Activated T-helper 9 cell treated with anti-CD3 and anti-CD28 coated beads, Interleukin-2, amount 50 U/mL, for 16 hours (primary cell): ENCODE data around the gene CD160.
"Not testable (repeated sequence)": the region's sequence is repeated elsewhere in the genome, so short reads cannot be mapped to it uniquely, and the experiment has no call there.

ENCODE experiments used
- DNase-seq: peaks from one replicate; pipeline ENCODE4 v3.0.0-alpha.2; 2020; ENCODE audit warnings: low read depth

CD160 gene

DNA sequence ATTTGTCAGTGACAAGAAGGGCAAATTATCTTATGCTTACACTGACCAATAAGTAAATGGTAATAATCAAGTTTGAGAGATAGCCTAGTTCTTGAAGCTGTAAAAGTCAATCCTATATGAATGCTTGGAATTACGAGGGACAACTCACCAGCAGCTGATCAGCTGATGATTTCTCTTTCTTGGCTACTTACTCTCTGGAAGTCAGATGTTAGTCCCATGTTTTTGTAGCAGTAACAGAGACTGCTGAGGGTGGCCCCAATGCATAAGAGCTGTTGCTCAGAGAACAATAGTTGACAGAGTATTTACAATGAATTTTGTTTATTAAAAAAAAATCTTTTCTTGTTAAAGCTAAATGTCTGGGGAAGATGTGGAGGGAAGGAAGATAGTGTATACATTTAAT is 39.3 kb downstream of the CD160 start:
- no peak for DNase-seq

DNA sequence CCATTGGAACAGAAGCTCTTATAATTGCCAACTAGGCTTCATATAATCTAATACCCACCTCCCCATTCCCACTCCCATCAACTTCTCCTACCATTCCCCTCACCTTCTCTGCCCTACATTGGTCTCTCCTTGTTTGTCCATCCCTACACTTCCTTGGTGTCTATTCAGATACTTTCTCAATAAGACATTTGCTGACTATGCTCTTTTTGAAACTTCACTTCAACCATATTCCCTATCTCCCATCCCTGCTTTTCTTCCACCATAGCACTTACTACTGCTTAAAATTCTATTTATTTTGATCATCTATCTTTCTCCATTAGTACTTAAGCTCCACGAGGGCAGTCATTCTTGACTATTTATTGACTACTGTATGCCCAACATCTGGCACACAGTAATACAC is 40.4 kb downstream of the CD160 start:
- no peak for DNase-seq

DNA sequence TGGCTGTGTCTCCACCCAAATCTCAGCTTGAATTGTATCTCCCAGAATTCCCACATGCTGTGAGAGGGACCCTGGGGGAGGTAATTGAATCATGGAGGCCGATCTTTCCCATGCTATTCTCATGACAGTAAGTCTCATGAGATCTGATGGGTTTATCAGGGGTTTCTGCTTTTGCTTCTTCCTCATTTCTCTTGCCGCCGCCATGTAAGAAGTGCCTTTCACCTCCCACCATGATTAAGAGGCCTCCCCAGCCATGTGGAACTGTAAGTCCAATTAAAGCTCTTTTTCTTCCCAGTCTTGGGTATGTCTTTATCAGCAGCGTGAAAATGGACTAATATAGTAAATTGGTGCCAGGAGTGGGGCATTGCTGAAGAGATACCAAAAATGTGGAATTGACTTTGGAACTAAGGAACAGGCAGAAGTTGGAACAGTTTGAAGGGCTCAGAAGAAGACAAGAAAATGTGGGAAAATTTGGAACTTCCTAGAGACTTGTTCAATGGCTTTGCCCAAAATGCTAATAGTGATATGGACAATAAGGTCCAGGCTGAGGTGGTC is 41.2 kb downstream of the CD160 start:
- DNase-seq, result not testable (repeated sequence)

DNA sequence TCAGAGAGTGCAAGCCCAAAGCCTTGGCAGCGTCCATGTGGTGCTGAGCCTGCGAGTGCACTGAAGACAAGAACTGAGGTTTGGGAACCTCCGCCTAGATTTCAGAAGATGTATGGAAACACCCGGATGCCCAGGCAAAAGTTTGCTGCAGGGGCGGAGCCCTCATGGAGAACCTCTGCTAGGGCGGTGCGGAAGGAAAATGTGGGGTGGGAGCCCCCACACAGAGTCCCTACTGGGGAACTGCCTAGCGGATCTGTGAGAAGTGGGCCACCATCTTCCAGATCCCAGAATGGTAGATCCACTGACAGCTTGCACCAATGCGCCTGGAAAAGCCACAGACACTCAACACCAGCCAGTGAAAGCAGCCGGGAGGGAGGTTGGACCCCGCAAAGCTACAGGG is 42.2 kb downstream of the CD160 start:
- DNase-seq, result not testable (repeated sequence)

DNA sequence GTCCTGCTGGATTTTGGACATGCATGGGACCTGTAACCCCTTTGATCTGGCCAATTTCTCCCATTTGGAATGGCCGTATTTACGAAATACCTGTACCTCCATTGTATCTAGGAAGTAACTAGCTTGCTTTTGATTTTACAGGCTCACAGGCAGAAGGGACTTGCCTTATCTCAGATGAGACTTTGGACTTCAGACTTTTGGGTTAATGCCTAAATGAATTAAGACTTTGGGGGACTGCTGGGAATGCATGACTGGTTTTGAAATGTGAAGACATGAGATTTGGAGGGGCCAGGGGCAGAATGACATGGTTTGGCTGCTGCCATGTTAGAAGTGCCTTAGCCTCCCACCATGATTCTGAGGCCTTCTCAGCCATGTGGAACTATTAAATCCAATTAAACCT is 42.7 kb downstream of the CD160 start:
- not testable (repeated sequence) for DNase-seq

DNA sequence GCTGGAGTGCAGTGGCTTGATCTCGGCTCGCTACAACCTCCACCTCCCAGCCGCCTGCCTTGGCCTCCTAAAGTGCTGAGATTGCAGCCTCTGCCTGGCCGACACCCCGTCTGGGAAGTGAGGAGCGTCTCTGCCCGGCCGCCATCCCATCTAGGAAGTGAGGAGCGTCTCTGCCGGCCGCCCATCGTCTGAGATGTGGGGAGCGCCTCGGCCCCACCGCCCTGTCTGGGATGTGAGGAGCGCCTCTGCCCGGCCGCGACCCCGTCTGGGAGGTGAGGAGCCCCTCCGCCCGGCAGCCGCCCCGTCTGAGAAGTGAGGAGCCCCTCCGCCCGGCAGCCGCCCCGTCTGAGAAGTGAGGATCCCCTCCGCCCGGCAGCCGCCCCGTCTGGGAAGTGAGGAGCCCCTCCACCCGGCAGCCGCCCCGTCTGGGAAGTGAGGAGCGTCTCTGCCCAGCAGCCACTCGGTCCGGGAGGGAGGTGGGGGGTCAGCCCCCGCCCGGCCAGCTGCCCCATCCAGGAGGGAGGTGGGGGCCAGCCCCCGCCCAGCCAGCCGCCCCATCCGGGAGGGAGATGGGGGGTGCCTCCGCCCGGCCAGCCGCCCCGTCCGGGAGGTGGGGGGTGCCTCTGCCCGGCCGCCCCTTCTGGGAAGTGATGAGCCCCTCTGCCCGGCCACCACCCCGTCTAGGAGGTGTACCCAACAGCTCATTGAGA is 45.1 kb downstream of the CD160 start:
- not testable (repeated sequence) for DNase-seq

DNA sequence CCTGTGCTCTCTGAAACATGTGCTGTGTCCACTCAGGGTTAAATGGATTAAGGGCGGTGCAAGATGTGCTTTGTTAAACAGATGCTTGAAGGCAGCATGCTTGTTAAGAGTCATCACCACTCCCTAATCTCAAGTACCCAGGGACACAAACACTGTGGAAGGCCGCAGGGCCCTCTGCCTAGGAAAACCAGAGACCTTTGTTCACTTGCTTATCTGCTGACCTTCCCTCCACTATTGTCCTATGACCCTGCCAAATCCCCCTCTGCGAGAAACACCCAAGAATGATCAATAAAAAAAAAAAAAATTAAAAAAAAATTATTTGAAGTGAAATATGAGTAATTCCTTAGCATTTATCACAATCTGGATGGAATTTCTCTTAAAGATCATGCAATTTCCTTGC is 45.8 kb downstream of the CD160 start:
- DNase-seq, result not testable (repeated sequence)

DNA sequence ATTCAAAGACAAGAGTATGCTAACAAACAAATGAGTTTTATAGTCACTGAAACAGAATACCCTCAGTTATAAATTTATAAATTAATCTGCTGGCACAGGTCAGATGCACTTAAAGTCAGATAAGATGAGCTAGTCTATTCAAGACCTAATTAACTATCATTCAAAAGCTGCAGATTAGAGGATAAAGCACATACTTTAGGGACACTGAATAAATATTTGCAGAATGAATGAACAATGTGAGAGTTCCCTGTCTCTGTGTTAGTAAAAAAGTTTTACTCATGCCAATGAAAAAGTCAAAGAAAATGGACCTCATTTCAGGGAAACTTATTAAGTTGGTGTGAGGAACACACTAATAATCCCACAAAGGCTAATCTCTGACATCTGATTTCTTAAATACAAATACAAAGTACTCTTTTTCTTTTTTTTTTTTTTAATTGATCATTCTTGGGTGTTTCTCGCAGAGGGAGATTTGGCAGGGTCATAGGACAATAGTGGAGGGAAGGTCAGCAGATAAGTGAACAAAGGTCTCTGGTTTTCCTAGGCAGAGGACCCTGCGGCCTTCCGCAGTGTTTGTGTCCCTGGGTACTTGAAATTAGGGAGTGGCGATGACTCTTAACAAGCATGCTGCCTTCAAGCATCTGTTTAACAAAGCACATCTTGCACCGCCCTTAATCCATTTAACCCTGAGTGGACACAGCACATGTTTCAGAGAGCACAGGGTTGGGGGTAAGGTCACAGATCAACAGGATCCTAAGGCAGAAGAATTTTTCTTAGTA is 46.5 kb downstream of the CD160 start:
- DNase-seq, result not testable (repeated sequence)

DNA sequence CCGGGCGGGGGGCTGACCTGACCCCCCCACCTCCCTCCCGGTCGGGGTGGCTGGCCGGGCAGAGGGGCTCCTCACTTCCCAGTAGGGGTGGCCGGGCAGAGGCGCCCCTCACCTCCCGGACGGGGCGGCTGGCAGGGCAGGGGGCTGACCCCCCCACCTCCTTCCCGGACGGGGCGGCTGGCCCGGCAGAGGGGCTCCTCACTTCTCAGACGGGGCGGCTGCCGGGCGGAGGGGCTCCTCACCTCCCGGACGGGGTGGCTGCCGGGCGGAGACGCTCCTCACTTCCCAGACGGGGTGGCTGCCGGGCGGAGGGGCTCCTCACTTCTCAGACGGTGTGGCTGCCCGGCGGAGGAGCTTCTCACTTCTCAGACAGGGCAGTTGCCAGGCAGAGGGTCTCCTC is 47.6 kb downstream of the CD160 start:
- DNase-seq, result not testable (repeated sequence)

DNA sequence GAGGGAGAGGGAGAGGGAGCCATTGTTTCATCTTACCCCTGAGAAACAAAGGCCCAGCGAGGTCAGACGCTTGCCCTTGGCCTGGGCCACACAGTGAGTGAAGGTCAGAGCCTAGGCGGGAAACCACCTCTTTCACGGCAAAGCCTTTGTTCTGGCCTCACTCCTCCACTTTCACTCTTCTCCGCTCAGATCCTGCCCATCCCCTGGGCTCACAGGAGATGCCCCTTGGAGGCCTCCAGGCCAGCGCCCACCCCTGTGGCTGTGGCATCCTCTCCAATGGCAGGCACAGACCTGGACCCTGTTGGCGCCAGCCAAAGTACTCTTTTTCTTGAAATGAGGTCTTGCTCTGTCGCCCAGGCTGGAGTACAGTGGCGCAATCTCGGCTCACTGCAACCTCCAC is 48.7 kb downstream of the CD160 start:
- DNase-seq, result not testable (repeated sequence)

DNA sequence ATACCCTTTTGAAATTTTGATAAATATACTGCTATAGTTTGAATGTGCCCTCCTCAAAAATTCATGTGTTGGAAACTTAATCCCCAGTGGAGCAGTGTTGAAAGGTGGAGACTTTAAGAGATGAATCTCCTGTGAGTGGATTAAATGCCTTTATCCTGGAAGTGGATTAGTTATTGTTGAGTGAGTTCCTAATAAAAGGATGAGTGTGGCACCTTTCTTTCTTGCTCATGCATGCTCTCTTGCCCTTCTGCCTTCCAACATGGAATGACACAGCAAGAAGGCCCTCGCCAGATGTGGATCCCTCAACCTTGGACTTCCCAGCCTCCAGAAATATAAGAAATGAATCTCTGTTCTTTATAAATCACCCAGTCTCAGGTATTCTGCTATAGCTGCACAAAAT is 51.8 kb downstream of the CD160 start:
- no peak for DNase-seq

DNA sequence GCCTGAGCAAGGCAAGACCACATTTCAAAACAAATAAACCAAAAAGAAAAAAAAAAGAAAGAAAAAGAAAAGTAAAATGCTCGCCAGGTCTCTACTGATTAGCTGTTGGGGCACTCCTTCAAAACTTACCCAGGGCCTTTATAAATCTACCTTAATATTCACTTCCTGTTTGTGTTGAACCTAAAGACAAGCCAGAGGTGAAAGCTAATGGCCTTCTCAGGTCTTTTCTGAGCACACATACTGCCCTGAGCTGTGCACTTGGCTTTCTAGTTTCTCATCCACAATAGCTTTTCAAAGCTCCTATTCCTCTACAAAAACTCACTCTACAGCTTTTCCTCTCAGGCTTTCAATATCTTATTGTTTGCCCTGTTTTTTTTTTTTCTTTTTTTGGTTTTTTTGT is 54.1 kb downstream of the CD160 start:
- no peak for DNase-seq

DNA sequence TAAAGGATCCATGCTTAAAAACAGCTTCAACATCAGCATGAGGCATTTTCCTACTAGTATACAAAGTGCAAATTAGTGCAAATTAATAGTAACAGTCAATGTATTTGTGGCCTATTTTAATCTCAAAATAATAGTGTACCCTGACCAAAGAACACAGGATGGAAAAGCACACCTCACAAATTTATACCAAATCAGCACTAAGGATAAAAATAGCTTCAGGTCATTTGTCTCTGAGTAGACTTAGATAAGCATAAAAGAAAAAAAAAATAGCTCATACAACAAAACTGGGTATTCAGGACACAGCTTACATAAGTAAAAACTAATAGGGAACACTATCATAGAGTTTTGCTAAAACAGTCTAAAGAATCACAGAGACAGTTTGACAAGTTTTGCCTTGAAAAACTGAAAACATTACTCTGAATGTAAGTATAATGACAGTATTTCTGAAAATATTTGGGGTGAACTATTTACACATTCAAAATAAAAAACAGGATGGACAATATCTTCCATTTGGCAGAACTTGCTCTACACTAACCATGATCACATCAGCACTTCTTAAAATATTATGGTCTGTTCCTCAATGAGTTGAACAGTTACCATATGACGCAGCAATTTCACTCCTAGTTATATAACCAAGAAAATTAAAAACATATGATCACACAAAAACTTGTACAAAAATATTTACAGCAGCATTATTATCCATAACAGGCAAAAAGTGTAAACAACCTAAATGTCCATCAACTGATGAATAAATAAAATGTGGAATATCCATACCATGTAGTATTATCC is 58.3 kb downstream of the CD160 start:
- DNase-seq, result no peak

DNA sequence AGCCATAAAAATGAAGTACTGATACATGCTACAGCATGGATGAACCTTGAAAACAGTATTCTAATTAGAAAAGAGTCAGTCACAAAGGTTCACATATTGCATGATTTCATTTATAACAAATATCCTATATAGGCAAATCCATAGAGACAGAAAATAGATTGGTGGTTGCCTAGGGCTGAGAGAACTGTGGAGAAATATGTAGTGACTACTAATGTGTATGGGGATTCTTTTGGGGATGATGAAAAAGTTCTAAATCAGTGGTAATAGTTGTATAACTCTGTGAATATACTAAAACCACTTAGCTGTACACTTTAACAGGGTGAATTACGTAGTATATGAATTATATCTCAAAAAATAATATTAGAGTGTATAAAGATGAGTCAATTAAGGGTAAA is 58.8 kb downstream of the CD160 start:
- no peak for DNase-seq

DNA sequence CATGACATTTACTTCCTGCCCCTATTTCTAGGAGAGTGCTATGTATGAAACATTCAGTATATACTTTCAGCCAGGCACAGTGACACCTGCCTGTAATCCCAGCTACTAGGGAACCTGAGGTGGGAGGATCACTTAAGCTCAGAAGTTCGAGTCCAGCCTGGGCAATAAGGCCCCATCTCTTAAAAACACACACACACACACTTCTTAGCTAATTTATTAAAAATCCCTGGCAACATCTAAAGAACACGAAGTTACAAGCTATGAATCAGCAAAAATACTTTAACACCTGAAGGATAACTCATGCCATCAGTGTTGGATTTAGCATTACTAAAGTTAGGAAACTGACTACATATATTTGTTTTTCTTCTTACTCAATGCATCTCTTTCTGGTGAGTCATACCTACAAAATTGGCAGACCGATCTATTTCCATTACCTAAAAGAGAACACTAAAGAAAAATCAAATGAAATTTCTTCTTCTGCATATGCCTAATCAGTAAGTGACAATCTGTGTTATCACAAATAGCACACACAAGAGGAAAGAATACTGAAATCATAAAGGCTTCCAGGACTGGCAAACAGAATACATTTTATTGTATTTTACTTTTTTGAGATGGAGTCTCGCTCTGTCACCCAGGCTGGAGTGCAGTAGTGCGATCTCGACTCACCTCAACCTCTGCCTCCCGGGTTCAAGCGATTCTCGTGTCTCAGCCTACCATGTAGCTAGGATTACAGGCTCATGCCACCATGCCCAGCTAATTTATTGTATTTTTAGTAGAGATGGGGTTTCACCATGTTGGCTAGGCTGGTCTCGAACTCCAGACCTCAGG is 63.2 kb downstream of the CD160 start:
- DNase-seq, result no peak

DNA sequence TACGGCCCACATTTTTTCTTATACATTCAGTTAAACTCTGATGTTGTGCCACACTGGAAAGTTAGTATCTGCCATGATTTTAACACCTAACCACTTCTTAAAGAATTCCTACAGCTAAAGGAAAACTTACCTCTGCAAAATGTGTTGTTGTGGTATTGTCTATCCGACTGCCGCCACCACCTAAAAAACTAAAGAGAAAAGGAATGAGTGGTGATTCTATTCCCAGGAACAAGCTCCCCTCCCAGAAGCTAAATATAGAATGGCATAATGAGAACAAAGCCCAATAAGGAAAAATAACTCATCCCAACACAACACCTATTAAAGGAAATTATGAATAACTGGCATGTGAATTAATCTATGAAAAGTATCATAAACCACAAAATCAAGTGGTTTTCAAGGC is 65.1 kb downstream of the CD160 start:
- DNase-seq, result no peak

DNA sequence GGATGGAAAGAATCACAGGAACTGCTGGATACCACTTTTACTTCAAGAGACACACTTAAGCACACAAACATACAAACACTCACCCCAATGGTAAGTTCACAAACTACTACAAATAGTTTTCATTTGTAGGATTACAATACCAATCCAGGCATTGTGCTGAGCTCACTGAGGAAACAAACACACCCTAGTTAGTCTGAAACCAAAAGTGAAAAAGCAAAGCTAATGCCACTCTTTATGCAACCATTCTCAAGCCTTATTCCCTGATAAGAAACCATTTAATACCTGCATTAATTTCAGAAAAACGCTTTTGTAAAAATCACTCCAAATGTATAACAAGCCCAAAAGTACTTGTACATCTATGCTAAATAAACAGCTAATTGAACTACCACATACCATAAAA is 66.2 kb downstream of the CD160 start:
- DNase-seq, result no peak

DNA sequence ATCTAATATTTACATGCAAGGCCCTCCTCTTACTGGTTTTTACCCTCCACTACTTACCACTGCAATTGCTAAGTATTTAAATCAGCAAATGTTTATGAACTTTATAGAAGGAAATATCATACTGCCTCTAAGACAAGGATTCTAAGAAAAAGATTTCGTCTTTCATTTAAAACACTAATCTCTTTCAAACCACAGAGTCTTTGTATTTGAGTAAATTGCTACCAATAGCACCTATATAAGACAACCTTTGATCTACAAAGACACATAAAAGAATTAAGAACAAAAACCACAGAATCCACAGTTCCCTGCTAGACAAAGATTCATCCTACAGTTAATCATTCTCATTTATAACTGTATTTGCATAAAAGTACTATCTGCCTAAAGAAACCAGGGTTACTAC is 67.0 kb downstream of the CD160 start:
- DNase-seq, result no peak

DNA sequence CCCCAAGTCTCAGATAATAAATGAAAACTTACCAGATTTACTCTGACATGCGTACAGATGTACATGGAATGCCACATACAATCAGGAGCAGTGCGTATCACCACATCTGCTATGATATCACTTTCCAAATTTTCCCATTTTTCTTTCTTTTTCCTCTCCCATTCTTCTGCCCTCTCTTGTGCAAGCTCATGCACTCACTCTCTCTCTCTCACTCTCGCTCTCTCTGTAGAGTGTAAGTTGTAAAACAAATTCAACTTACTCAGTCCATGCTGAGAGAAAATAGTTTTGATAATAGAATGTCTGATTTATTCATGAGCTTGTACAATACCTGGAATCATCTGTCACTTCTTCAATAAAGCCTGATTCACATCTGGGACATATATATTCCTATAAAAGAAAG is 69.3 kb downstream of the CD160 start:
- no peak for DNase-seq
